Endothelial cell of umbilical vein (primary cell): ENCODE data around the gene BSPRY. TPM values are rescaled to one million over a fixed set of nuclear protein-coding genes. Genes with fewer than 3 reads are reported as not detected.

Source experiments
- BruUV-seq: library from RNA; stranded (reverse); fragments of 400-500 nt; replicated peaks from 2 replicates; lab custom pipeline; 2021; lab: Mats Ljungman, UMichigan
- CTCF ChIA-PET: fragments of 300-600, 350-600 bp; sonication (Branson Sonifier 250); formaldehyde crosslinking; loops from one replicate; lab custom pipeline; 2021; ENCODE audit warnings: antibody characterized with exemption, inconsistent platforms; lab: Charles Lee
- POLR2A ChIA-PET: fragments of 300-600, 350-600 bp; sonication (Branson Sonifier 250); formaldehyde crosslinking; loops from one replicate; lab custom pipeline; 2021; ENCODE audit warnings: antibody characterized with exemption, inconsistent platforms; lab: Charles Lee
- DNase-seq: peaks from one replicate; pipeline ENCODE4 v3.0.0-alpha.2; 2011; ENCODE audit warnings: low read depth, low spot score
- FAIRE-seq: peaks from 2 replicates; lab custom pipeline; 2011; peaks lifted over from hg19 to GRCh38; lab: Jason Lieb, UNC
- H2AFZ ChIP-seq: 2 replicates; pipeline ENCODE4 v1.6.0; 2012; ENCODE audit warnings: low read depth, low read length, control low read depth, inconsistent platforms
- H3K27ac ChIP-seq: 2 replicates; pipeline ENCODE4 v1.5.1; 2011; ENCODE audit warnings: low read depth, mild to moderate bottlenecking, control low read depth, low read length, moderate library complexity; ENCODE audit not compliant: insufficient read depth
- H3K27me3 ChIP-seq, 2 experiments: 2 replicates each; pipeline versions ENCODE4 v1.6.0 to v1.6.1; 2011; ENCODE audit warnings: low read length in 2 of 2, mixed read lengths in 1 of 2; ENCODE audit not compliant: control insufficient read depth in 2 of 2, insufficient read depth in 2 of 2
- H3K36me3 ChIP-seq, 2 experiments: 2 replicates in 1 of 2; 3 replicates in 1 of 2; pipeline ENCODE4 v1.5.1; 2011; ENCODE audit warnings: low read length in 2 of 2, mild to moderate bottlenecking in 1 of 2, moderate library complexity in 1 of 2; ENCODE audit not compliant: control insufficient read depth in 2 of 2, insufficient read depth in 2 of 2; ENCODE audit errors: extremely low read depth in 1 of 2
- H3K4me1 ChIP-seq: 3 replicates; pipeline ENCODE4 v1.5.1; 2011; ENCODE audit warnings: mild to moderate bottlenecking, low read length; ENCODE audit not compliant: control insufficient read depth, insufficient read depth; ENCODE audit errors: extremely low read depth
- H3K4me2 ChIP-seq: 2 replicates; pipeline ENCODE4 v1.6.1; 2011; ENCODE audit warnings: low read length, control low read depth, mixed read lengths; ENCODE audit not compliant: insufficient read depth
- H3K4me3 ChIP-seq, 3 experiments: fragments of 200-600 bp in 1 of 3; sonication (generic), shearing (Covaris generic) in 1 of 3; replicated peaks in 1 of 3; 2 replicates each; pipeline ENCODE4 v1.5.1; 2011 to 2016; ENCODE audit warnings: control low read depth in 3 of 3, low read length in 3 of 3, mild to moderate bottlenecking in 2 of 3, inconsistent platforms in 1 of 3, low read depth in 1 of 3, moderate library complexity in 1 of 3; ENCODE audit not compliant: insufficient read depth in 1 of 3
- H3K79me2 ChIP-seq: 2 replicates; pipeline ENCODE4 v1.6.0; 2012; ENCODE audit warnings: low read length, inconsistent platforms; ENCODE audit not compliant: control insufficient read depth, insufficient read depth
- H3K9ac ChIP-seq: replicated peaks from 2 replicates; pipeline ENCODE3; 2011; ENCODE audit warnings: low read length, control low read depth; ENCODE audit not compliant: insufficient read depth; ENCODE audit errors: extremely low read depth
- H3K9me1 ChIP-seq: replicated peaks from 3 replicates; pipeline ENCODE4 v1.6.0; 2011; ENCODE audit warnings: mild to moderate bottlenecking, low read length; ENCODE audit not compliant: control insufficient read depth, insufficient read depth; ENCODE audit errors: extremely low read depth
- H3K9me3 ChIP-seq: replicated peaks from 2 replicates; pipeline ENCODE4 v1.5.1; 2012; ENCODE audit warnings: low read length, inconsistent platforms; ENCODE audit not compliant: control insufficient read depth, insufficient read depth
- H4K20me1 ChIP-seq: replicated peaks from 2 replicates; pipeline ENCODE3; 2011; ENCODE audit warnings: mild to moderate bottlenecking, low read length; ENCODE audit not compliant: control insufficient read depth, insufficient read depth; ENCODE audit errors: extremely low read depth
- CTCF ChIP-seq, 2 donors: IDR thresholded peaks; 1 replicate in 1 of 2; 2 replicates in 1 of 2; pipeline ENCODE4 v1.5.1; 2011; ENCODE audit warnings: low read length in 2 of 2, mild to moderate bottlenecking in 2 of 2, moderate library complexity in 2 of 2, control low read depth in 1 of 2, inconsistent platforms in 1 of 2, low read depth in 1 of 2; ENCODE audit not compliant: insufficient read depth in 1 of 2; ENCODE audit errors: extremely low read depth in 1 of 2
- EZH2 ChIP-seq: IDR thresholded peaks from 2 replicates; pipeline ENCODE4 v1.6.1; 2012; ENCODE audit warnings: borderline replicate concordance, low read depth, mild to moderate bottlenecking, moderate library complexity, low read length, inconsistent platforms; ENCODE audit not compliant: severe bottlenecking
- GATA2 ChIP-seq: IDR thresholded peaks from 2 replicates; pipeline ENCODE4 v1.7.0; 2011; ENCODE audit warnings: low read depth, mild to moderate bottlenecking, moderate library complexity, mixed read lengths, low read length; ENCODE audit not compliant: insufficient read length, insufficient read depth
- MAX ChIP-seq: IDR thresholded peaks from 2 replicates; pipeline ENCODE4 v1.6.1; 2011; ENCODE audit not compliant: insufficient read depth, insufficient read length
- POLR2A ChIP-seq: IDR thresholded peaks from 2 replicates; pipeline ENCODE4 v1.6.1; 2012; ENCODE audit warnings: low read depth, mild to moderate bottlenecking, control low read depth, low read length
- POLR2AphosphoS5 ChIP-seq: IDR thresholded peaks from 2 replicates; pipeline ENCODE4 v1.6.1; 2012; ENCODE audit warnings: low read depth, mild to moderate bottlenecking, control low read depth, low read length, moderate library complexity; ENCODE audit not compliant: insufficient read depth
- dilution Hi-C: fragments of 300-500 bp; cut with MboI; formaldehyde crosslinking; loops from one replicate; pipeline ENCODE4 v1.15.0; 2019; ENCODE audit warnings: low sequenced_read_pairs; ENCODE audit not compliant: extremely low pct_ligation_motif_present
- intact Hi-C: fragments of 100-400 bp; cut with micrococcal nuclease; formaldehyde crosslinking; loops from one replicate; pipeline ENCODE4 v1.10.0; 2022
- polyA plus RNA-seq, 4 experiments: library from polyadenylated mRNA; depleted of rRNA in 3 of 4; stranded (reverse) in 3 of 4; unstranded in 1 of 4; fragments of >200 nt; gene quantifications; 2 replicates each; pipeline versions ENCODE4 v1.2.1 to v1.2.3, GENCODE V29; 2011 to 2012; ENCODE audit warnings: missing spikeins in 1 of 4
- total RNA-seq: library from RNA; stranded (reverse); gene quantifications from 2 replicates; pipeline ENCODE4 v1.2.3, GENCODE V29; 2021

Gene BSPRY
- total and polyA plus RNA-seq, 2 donors (not counting 3 experiments of a cell fraction or from before 2014, with no cell fraction given) = not detected

- H3K79me2 ChIP-seq = no peaks in the 10 kb centered on the region
- ChIA-PET CTCF (interaction anchor here (0.6 to 3.3 kb wide), 28 partner anchors 8 to 321 kb away, joined by 3 to 50 read pairs (median 5); partner anchors contain the start of genes C9orf43, CDC26, HDHD3 and POLE3), POLR2A (interaction anchor here (0.5 to 1.9 kb wide), 3 partner anchors 9 to 126 kb away, joined by 3 to 9 read pairs (median 4); partner anchors contain the start of genes C9orf43, CDC26 and POLE3)
- H3K9ac ChIP-seq = peak within 1 kb of the TSS; percentile 68
- TF ChIP-seq POLR2AphosphoS5 = peak; percentile 62
- TF ChIP-seq MAX = no peak
- TF ChIP-seq EZH2 = no peak
- peak; percentile 99 for TF ChIP-seq CTCF (IDR thresholded peaks at IDR 0.05; ENCODE audit: extremely low read depth in 1 of 2, insufficient read depth in 1 of 2, low read depth in 1 of 2, low read length in 2 of 2)
- TF ChIP-seq GATA2 = no peak
- peak; percentile 68 for TF ChIP-seq POLR2A
- peaks cover 24% of the 10 kb centered on the region for H3K4me1 ChIP-seq
- BruUV-seq = no TSS peak
- H3K27ac ChIP-seq = no peak within 1 kb of the TSS
- H3K9me3 ChIP-seq = no peaks in the 10 kb centered on the region
- H3K4me3 ChIP-seq = peak within 1 kb of the TSS; percentile 48 to 84 (median 51)
- H3K9me1 ChIP-seq = no peaks in the 10 kb centered on the region
- peak within 1 kb of the TSS; percentile 95 for H2AFZ ChIP-seq
- intact Hi-C loops = loop anchor here (1.0 to 2.0 kb wide), 8 partner anchors 9 to 257 kb away; partner anchors contain the start of genes C9orf43, CDC26, POLE3 and PRPF4
- dilution Hi-C loops = no loop called here
- FAIRE-seq = peak; percentile 99
- peak; percentile 99 for DNase-seq
- H3K27me3 ChIP-seq = no peaks in the 10 kb centered on the region
- no peaks in the 10 kb centered on the region for H3K36me3 ChIP-seq
- peak within 1 kb of the TSS; percentile 66 for H3K4me2 ChIP-seq
- H4K20me1 ChIP-seq = no peaks in the 10 kb centered on the region
These were observed 51.9 kb downstream of the BSPRY start, which contains the start of gene ALAD for GRCh38 chr9:113401027-113401792. Gene ALAD (minus strand): TSS chr9:113401284. CDS start chr9:113393559, 7,725 bp downstream.
